Loucy (cell line): ENCODE measurements around the gene GNB1L.

Source experiments
- H2AFZ ChIP-seq: fragments of 200-600 bp; sonication (generic); 2 replicates; pipeline ENCODE4 v1.6.0; 2016; ENCODE audit warnings: antibody characterized with exemption, mild to moderate bottlenecking, low read length, moderate library complexity
- H3F3A ChIP-seq: fragments of 200-600 bp; 2 replicates; pipeline ENCODE4 v1.6.0; 2016; ENCODE audit warnings: antibody characterized with exemption, low read depth, mild to moderate bottlenecking
- H3K27me3 ChIP-seq: fragments of 200-600 bp; sonication (generic); 2 replicates; pipeline ENCODE4 v1.6.1; 2014; ENCODE audit warnings: low read length, mild to moderate bottlenecking; ENCODE audit not compliant: insufficient read depth, poor library complexity, severe bottlenecking
- H3K36me3 ChIP-seq: fragments of 200-600 bp; sonication (generic); 2 replicates; pipeline ENCODE4 v1.6.1; 2016; ENCODE audit warnings: low read length; ENCODE audit not compliant: insufficient read depth
- H3K4me1 ChIP-seq: fragments of 200-600 bp; sonication (generic); 2 replicates; pipeline ENCODE4 v1.5.1; 2014; ENCODE audit warnings: low read length, mild to moderate bottlenecking; ENCODE audit not compliant: insufficient read depth, poor library complexity, severe bottlenecking
- H3K4me2 ChIP-seq: fragments of 200-600 bp; sonication (generic); 2 replicates; pipeline ENCODE4 v1.6.0; 2014; ENCODE audit warnings: antibody characterized with exemption, low read length, low read depth, mild to moderate bottlenecking; ENCODE audit not compliant: poor library complexity, severe bottlenecking
- H3K4me3 ChIP-seq: fragments of 200-600 bp; sonication (generic); 2 replicates; pipeline ENCODE4 v1.5.1; 2014; ENCODE audit warnings: low read length, mild to moderate bottlenecking, mixed read lengths; ENCODE audit not compliant: poor library complexity, severe bottlenecking
- H3K79me2 ChIP-seq: fragments of 200-600 bp; sonication (generic); 2 replicates; pipeline ENCODE4 v1.6.1; 2014; ENCODE audit warnings: low read length; ENCODE audit not compliant: insufficient read depth
- H3K9ac ChIP-seq: fragments of 200-600 bp; sonication (generic); 2 replicates; pipeline ENCODE4 v1.6.0; 2014; ENCODE audit warnings: mild to moderate bottlenecking, low read depth, low read length, moderate library complexity; ENCODE audit not compliant: poor library complexity, severe bottlenecking
- H3K9me2 ChIP-seq: fragments of 200-600 bp; sonication (generic); replicated peaks from 2 replicates; pipeline ENCODE4 v1.6.1; 2016; ENCODE audit warnings: low read depth, low read length, mixed read lengths
- H3K9me3 ChIP-seq: fragments of 200-600 bp; sonication (generic); 2 replicates; pipeline ENCODE4 v1.6.1; 2014; ENCODE audit warnings: mild to moderate bottlenecking, antibody characterized with exemption, low read length, low read depth; ENCODE audit not compliant: insufficient read depth
- H4K20me1 ChIP-seq: fragments of 200-600 bp; sonication (generic); 2 replicates; pipeline ENCODE4 v1.6.0; 2014; ENCODE audit warnings: antibody characterized with exemption, low read length, mild to moderate bottlenecking; ENCODE audit not compliant: insufficient read depth, poor library complexity, severe bottlenecking
- EZH2phosphoT487 ChIP-seq: fragments of 200-600 bp; IDR thresholded peaks from 2 replicates; pipeline ENCODE4 v1.6.1; 2018; ENCODE audit warnings: antibody characterized with exemption, mild to moderate bottlenecking, moderate library complexity, borderline replicate concordance
- TF ChIP-seq, protein P1 (sequence below): fragments of 200-600 bp; sonication (generic); conservative IDR thresholded peaks from 2 replicates; pipeline ENCODE4 v1.5.1; 2014; ENCODE audit warnings: mild to moderate bottlenecking, antibody characterized with exemption, low read length

GNB1L gene

GRCh38 chr22:19796160-19796559 lies 58.5 kb downstream of the GNB1L start:
- Histone ChIP-seq H3K9ac (no peak overlapping the region), H3K9me3 (no peaks in the 10 kb centered on the region)
- no peak for TF ChIP-seq EZH2phosphoT487
- TF ChIP-seq, protein P1, sequence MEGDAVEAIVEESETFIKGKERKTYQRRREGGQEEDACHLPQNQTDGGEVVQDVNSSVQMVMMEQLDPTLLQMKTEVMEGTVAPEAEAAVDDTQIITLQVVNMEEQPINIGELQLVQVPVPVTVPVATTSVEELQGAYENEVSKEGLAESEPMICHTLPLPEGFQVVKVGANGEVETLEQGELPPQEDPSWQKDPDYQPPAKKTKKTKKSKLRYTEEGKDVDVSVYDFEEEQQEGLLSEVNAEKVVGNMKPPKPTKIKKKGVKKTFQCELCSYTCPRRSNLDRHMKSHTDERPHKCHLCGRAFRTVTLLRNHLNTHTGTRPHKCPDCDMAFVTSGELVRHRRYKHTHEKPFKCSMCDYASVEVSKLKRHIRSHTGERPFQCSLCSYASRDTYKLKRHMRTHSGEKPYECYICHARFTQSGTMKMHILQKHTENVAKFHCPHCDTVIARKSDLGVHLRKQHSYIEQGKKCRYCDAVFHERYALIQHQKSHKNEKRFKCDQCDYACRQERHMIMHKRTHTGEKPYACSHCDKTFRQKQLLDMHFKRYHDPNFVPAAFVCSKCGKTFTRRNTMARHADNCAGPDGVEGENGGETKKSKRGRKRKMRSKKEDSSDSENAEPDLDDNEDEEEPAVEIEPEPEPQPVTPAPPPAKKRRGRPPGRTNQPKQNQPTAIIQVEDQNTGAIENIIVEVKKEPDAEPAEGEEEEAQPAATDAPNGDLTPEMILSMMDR: no peak

GRCh38 chr22:19795617-19796008 lies 59.1 kb downstream of the GNB1L start:
- no peaks in the 10 kb centered on the region for H3K27me3 ChIP-seq
- no peak overlapping the region for H2AFZ ChIP-seq
- H3K9ac ChIP-seq: no peak overlapping the region
- no peaks in the 10 kb centered on the region for H3K9me3 ChIP-seq
- no peak overlapping the region for H3K4me2 ChIP-seq
- no peaks in the 10 kb centered on the region for H4K20me1 ChIP-seq
- TF ChIP-seq EZH2phosphoT487: no peak
- TF ChIP-seq, protein P1: no peak
- H3K79me2 ChIP-seq: no peaks in the 10 kb centered on the region
- no peaks in the 10 kb centered on the region for H3K9me2 ChIP-seq
- no peaks in the 10 kb centered on the region for H3K4me1 ChIP-seq
- H3K4me3 ChIP-seq: no peak overlapping the region
- no peaks in the 10 kb centered on the region for H3K36me3 ChIP-seq
- H3F3A ChIP-seq: no peaks in the 10 kb centered on the region

More at GRCh38 chr22:19796160-19796559, 58.5 kb downstream of the GNB1L start:
- no peaks in the 10 kb centered on the region for H3K27me3 ChIP-seq
- H4K20me1 ChIP-seq: no peaks in the 10 kb centered on the region
- no peak overlapping the region for H3K4me2 ChIP-seq
- no peak overlapping the region for H2AFZ ChIP-seq
- no peaks in the 10 kb centered on the region for H3K79me2 ChIP-seq
- H3K9me2 ChIP-seq: no peaks in the 10 kb centered on the region
- H3K4me3 ChIP-seq: no peak overlapping the region
- no peaks in the 10 kb centered on the region for H3F3A ChIP-seq
- H3K4me1 ChIP-seq: no peaks in the 10 kb centered on the region
- no peaks in the 10 kb centered on the region for H3K36me3 ChIP-seq

DNA sequence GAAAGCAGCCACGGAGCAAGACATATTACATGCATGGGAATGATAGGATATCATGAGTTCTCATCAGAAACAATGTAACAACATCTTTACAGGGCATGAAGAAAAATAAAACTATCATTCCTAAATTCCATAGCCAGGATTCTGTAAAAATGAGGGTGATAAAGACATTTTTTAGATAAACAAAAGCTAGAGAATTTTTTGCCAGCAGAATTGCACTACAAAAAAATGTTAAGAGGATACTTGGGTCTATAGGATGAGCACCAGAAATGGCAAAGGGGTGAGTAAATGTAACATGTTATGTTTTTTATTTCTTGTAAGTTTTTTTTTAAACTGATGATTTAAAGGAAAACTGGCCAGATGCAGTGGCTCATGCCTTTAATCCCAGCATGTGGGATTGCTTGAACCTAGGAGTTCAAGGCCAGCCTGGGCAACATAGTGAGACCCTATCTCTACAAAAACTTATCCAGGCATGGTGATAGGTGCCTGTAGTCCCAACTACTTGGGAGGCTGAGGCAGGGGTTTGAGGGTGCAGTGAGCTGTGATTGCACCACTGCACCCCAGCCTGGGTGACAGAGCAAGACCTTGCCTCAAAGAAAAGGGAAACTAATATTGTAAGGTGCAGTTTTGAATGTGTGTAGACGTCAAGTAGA lies 60.9 kb downstream of the GNB1L start:
- no peaks in the 10 kb centered on the region for H3K79me2 ChIP-seq
- H3K9me3 ChIP-seq: no peaks in the 10 kb centered on the region
- H3K36me3 ChIP-seq: no peaks in the 10 kb centered on the region
- H3K4me3 ChIP-seq: no peak overlapping the region
- H3K9ac ChIP-seq: no peak overlapping the region
- no peaks in the 10 kb centered on the region for H3K27me3 ChIP-seq
- H3K4me1 ChIP-seq: no peaks in the 10 kb centered on the region
- no peaks in the 10 kb centered on the region for H4K20me1 ChIP-seq
- no peak overlapping the region for H3K4me2 ChIP-seq
- H3K9me2 ChIP-seq: no peaks in the 10 kb centered on the region
- no peak for TF ChIP-seq EZH2phosphoT487
- TF ChIP-seq, protein P1: no peak
- no peak overlapping the region for H2AFZ ChIP-seq
- no peaks in the 10 kb centered on the region for H3F3A ChIP-seq
